Trophoblast cell (in vitro differentiated cells and primary cell): ENCODE data around the gene CCDC73.

Experiments
- DNase-seq, 2 donors: peaks; one replicate each; pipeline ENCODE4 v3.0.0-alpha.2; 2016
- H2AFZ ChIP-seq: 2 replicates; pipeline ENCODE4 v1.6.1; 2013; ENCODE audit warnings: low read length, moderate library complexity, mild to moderate bottlenecking; ENCODE audit not compliant: insufficient read depth, poor library complexity
- H2AK5ac ChIP-seq: 2 replicates; pipeline ENCODE4 v1.6.1; 2013; ENCODE audit warnings: mild to moderate bottlenecking, low read length
- H2BK120ac ChIP-seq: 2 replicates; pipeline ENCODE4 v1.6.1; 2013; ENCODE audit warnings: low read length, mild to moderate bottlenecking, moderate library complexity; ENCODE audit not compliant: insufficient read depth, poor library complexity
- H2BK12ac ChIP-seq: 2 replicates; pipeline ENCODE4 v1.6.1; 2013; ENCODE audit warnings: mild to moderate bottlenecking, low read length, moderate library complexity
- H2BK5ac ChIP-seq: 2 replicates; pipeline ENCODE4 v1.6.1; 2013; ENCODE audit warnings: low read length, low read depth, moderate library complexity, mild to moderate bottlenecking; ENCODE audit not compliant: poor library complexity
- H3K14ac ChIP-seq: 2 replicates; pipeline ENCODE4 v1.6.1; 2013; ENCODE audit warnings: mild to moderate bottlenecking, low read length
- H3K18ac ChIP-seq: 2 replicates; pipeline ENCODE4 v1.6.1; 2013; ENCODE audit warnings: mild to moderate bottlenecking, low read length
- H3K23ac ChIP-seq: 2 replicates; pipeline ENCODE4 v1.6.1; 2013; ENCODE audit warnings: low read length
- H3K27ac ChIP-seq: 2 replicates; pipeline ENCODE4 v1.5.1; 2013; ENCODE audit warnings: low read depth, mild to moderate bottlenecking, inconsistent platforms, low read length, moderate library complexity
- H3K27me3 ChIP-seq: 2 replicates; pipeline ENCODE4 v1.6.1; 2013; ENCODE audit warnings: inconsistent platforms, mild to moderate bottlenecking, low read length, moderate library complexity; ENCODE audit not compliant: insufficient read depth
- H3K36me3 ChIP-seq, 2 experiments: 1 replicate in 1 of 2; 2 replicates in 1 of 2; pipeline ENCODE4 v1.6.1; 2013; ENCODE audit warnings: low read length in 2 of 2, mild to moderate bottlenecking in 2 of 2, moderate library complexity in 1 of 2; ENCODE audit not compliant: insufficient read depth in 2 of 2, control insufficient read depth in 1 of 2
- H3K4ac ChIP-seq: 2 replicates; pipeline ENCODE4 v1.6.1; 2013; ENCODE audit warnings: low read depth, mild to moderate bottlenecking, low read length, moderate library complexity
- H3K4me1 ChIP-seq, 2 experiments: 1 replicate in 1 of 2; 2 replicates in 1 of 2; pipeline ENCODE4 v1.6.1; 2013; ENCODE audit warnings: low read length in 2 of 2, mild to moderate bottlenecking in 2 of 2, moderate library complexity in 1 of 2; ENCODE audit not compliant: insufficient read depth in 2 of 2, control insufficient read depth in 1 of 2
- H3K4me2 ChIP-seq: 2 replicates; pipeline ENCODE4 v1.6.1; 2013; ENCODE audit warnings: inconsistent platforms, mild to moderate bottlenecking, low read length, moderate library complexity
- H3K4me3 ChIP-seq: 2 replicates; pipeline ENCODE4 v1.5.1; 2013; ENCODE audit warnings: mild to moderate bottlenecking, low read depth, low read length, inconsistent platforms
- H3K79me1 ChIP-seq: one replicate; pipeline ENCODE4 v1.6.1; 2013; ENCODE audit warnings: low read length
- H3K79me2 ChIP-seq: 2 replicates; pipeline ENCODE4 v1.6.1; 2013; ENCODE audit warnings: low read length, mild to moderate bottlenecking; ENCODE audit not compliant: control insufficient read depth, insufficient read depth, poor library complexity
- H3K9ac ChIP-seq: 2 replicates; pipeline ENCODE4 v1.6.1; 2013; ENCODE audit warnings: mild to moderate bottlenecking, low read length
- H3K9me3 ChIP-seq: 2 replicates; pipeline ENCODE4 v1.6.1; 2013; ENCODE audit warnings: low read depth, mild to moderate bottlenecking, control low read depth, inconsistent platforms, low read length; ENCODE audit not compliant: insufficient read depth
- H4K12ac ChIP-seq: 2 replicates; pipeline ENCODE4 v1.6.1; 2013; ENCODE audit warnings: low read depth, mild to moderate bottlenecking, low read length, moderate library complexity
- H4K8ac ChIP-seq: 2 replicates; pipeline ENCODE4 v1.6.1; 2013; ENCODE audit warnings: low read depth, mild to moderate bottlenecking, low read length, moderate library complexity
- H4K91ac ChIP-seq: one replicate; pipeline ENCODE4 v1.6.1; 2013; ENCODE audit warnings: low read depth, mild to moderate bottlenecking, low read length, moderate library complexity
- WGBS: extraction: QIAGEN DNeasy Blood & Tissue Kit; methylation state at CpG from one replicate; pipeline ENCODE4 v1.1.7; 2013; ENCODE audit warnings: missing lambda C conversion rate; ENCODE audit not compliant: insufficient read length, insufficient coverage; ENCODE audit errors: extremely low coverage; 5-methylcytosine and 5-hydroxymethylcytosine counted together

Gene CCDC73

GRCh38 chr11:32641361-32641760, 153.1 kb downstream of the CCDC73 start:
- Histone ChIP-seq H3K18ac (no peak overlapping the region), H3K4me3 (no peak overlapping the region), H3K9me3 (no peaks in the 10 kb centered on the region), H3K36me3 (no peaks in the 10 kb centered on the region), H3K4me1 (no peaks in the 10 kb centered on the region), H4K8ac (no peak overlapping the region), H3K27me3 (no peaks in the 10 kb centered on the region), H3K14ac (no peak overlapping the region), H3K4ac (no peak overlapping the region), H2BK12ac (no peak overlapping the region), H3K79me1 (no peaks in the 10 kb centered on the region), H3K27ac (no peak overlapping the region), H3K4me2 (no peak overlapping the region), H3K79me2 (no peaks in the 10 kb centered on the region), H4K91ac (no peak overlapping the region), H2BK5ac (no peak overlapping the region), H3K9ac (no peak overlapping the region), H3K23ac (no peak overlapping the region), H4K12ac (no peak overlapping the region), H2AFZ (no peak overlapping the region), H2BK120ac (no peak overlapping the region), H2AK5ac (no peak overlapping the region)
- no peak for DNase-seq

DNA sequence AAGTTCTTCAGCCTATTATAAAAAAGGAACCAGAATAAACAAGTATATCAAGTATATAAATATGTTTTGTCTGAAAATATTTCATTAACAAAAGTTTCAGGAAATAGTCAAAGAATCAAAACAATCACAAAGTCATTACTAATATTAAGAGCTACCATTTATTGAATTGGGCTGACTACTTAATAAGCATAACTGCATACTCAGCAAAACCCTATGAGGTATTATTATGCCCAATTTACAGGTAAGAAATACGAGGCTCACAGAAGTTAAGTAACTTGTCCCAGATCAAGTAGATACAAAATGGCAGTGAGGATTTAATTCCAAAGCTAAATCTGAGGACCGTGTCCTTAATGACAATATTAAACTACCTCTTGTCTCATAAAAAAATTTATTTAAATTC, 158.6 kb downstream of the CCDC73 start:
- H3K9ac ChIP-seq, result no peak overlapping the region
- no peak overlapping the region for H4K91ac ChIP-seq
- H3K4me1 ChIP-seq, result no peaks in the 10 kb centered on the region
- H3K27ac ChIP-seq, result no peak overlapping the region
- no peak overlapping the region for H3K4me2 ChIP-seq
- H3K79me2 ChIP-seq, result no peaks in the 10 kb centered on the region
- H4K8ac ChIP-seq, result no peak overlapping the region
- H3K23ac ChIP-seq, result no peak overlapping the region
- H2BK120ac ChIP-seq, result no peak overlapping the region
- no peaks in the 10 kb centered on the region for H3K79me1 ChIP-seq
- H2AFZ ChIP-seq, result no peak overlapping the region
- no peak overlapping the region for H2AK5ac ChIP-seq
- no peak for DNase-seq
- no peaks in the 10 kb centered on the region for H3K9me3 ChIP-seq
- H2BK5ac ChIP-seq, result no peak overlapping the region
- no peaks in the 10 kb centered on the region for H3K27me3 ChIP-seq
- no peak overlapping the region for H3K4me3 ChIP-seq
- no peak overlapping the region for H2BK12ac ChIP-seq
- no CpG with 5 or more reads among the region's 2 CpGs for WGBS
- H4K12ac ChIP-seq, result no peak overlapping the region
- H3K4ac ChIP-seq, result no peak overlapping the region
- H3K36me3 ChIP-seq, result no peaks in the 10 kb centered on the region
- no peak overlapping the region for H3K18ac ChIP-seq
- no peak overlapping the region for H3K14ac ChIP-seq

DNA sequence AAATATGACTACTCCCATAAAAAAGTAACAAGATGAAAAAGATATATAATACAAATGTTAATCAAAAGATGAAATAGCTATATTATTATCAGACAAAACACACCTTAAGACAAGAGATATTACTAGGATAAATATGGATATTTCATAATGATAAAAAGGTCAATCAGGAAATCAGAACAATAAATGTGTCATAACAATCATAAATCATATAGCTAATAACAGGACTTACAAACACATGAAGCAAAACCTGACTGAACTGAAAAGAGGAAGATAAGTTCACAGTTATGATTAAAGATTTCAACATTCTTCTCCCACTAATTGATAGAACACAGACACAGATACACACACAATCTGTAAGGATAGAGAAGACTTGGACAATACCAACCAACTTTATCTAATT, 163.6 kb downstream of the CCDC73 start:
- Histone ChIP-seq H3K79me2 (no peaks in the 10 kb centered on the region), H3K9me3 (no peaks in the 10 kb centered on the region), H3K23ac (no peak overlapping the region), H3K27ac (no peak overlapping the region), H2AK5ac (no peak overlapping the region), H4K8ac (no peak overlapping the region), H3K27me3 (no peaks in the 10 kb centered on the region), H2BK120ac (no peak overlapping the region), H3K79me1 (no peaks in the 10 kb centered on the region), H4K91ac (no peak overlapping the region), H3K4me1 (no peaks in the 10 kb centered on the region), H2BK5ac (no peak overlapping the region), H3K18ac (no peak overlapping the region), H3K4me2 (no peak overlapping the region), H3K4ac (no peak overlapping the region), H3K9ac (no peak overlapping the region), H3K36me3 (no peaks in the 10 kb centered on the region), H3K14ac (no peak overlapping the region), H2AFZ (no peak overlapping the region), H4K12ac (no peak overlapping the region), H3K4me3 (no peak overlapping the region), H2BK12ac (no peak overlapping the region)
- no peak for DNase-seq

GRCh38 chr11:32616903-32617302, 177.6 kb downstream of the CCDC73 start:
- H4K12ac ChIP-seq, result no peak overlapping the region
- no peaks in the 10 kb centered on the region for H3K79me1 ChIP-seq
- no peaks in the 10 kb centered on the region for H3K9me3 ChIP-seq
- H4K8ac ChIP-seq, result no peak overlapping the region
- DNase-seq, result no peak
- no peak overlapping the region for H3K14ac ChIP-seq
- H4K91ac ChIP-seq, result no peak overlapping the region
- no peak overlapping the region for H2AFZ ChIP-seq
- H2AK5ac ChIP-seq, result no peak overlapping the region
- H2BK120ac ChIP-seq, result no peak overlapping the region
- no peaks in the 10 kb centered on the region for H3K79me2 ChIP-seq
- no peak overlapping the region for H3K18ac ChIP-seq
- no peak overlapping the region for H2BK5ac ChIP-seq
- WGBS, result no CpG with 5 or more reads among the region's 4 CpGs
- H2BK12ac ChIP-seq, result no peak overlapping the region
- H3K9ac ChIP-seq, result no peak overlapping the region
- no peaks in the 10 kb centered on the region for H3K27me3 ChIP-seq
- H3K23ac ChIP-seq, result no peak overlapping the region
- H3K4me2 ChIP-seq, result no peak overlapping the region
- no peak overlapping the region for H3K4ac ChIP-seq
- no peaks in the 10 kb centered on the region for H3K36me3 ChIP-seq
- H3K4me1 ChIP-seq, result no peaks in the 10 kb centered on the region
- no peak overlapping the region for H3K27ac ChIP-seq
- no peak overlapping the region for H3K4me3 ChIP-seq

DNA sequence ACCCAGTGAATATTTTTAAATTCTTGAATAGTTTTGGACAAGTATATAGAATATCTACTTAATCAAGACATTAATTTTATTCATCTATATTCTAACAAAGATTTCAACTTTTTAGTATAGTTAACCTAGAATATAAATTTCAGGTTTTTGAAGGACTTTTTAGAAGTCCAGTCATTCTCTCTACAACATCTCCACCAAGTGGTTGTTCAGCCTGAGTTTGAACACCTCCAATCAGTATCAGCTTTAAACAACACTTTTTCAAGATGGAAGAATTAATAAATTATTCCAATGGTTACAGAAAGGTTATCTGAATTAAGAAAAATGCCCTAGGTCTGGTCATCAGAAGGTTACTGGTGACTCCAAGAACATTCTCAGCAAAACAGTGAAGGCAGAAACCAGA, 179.0 kb downstream of the CCDC73 start:
- H3K36me3 ChIP-seq, result no peaks in the 10 kb centered on the region
- H3K79me2 ChIP-seq, result no peaks in the 10 kb centered on the region
- H4K8ac ChIP-seq, result no peak overlapping the region
- H4K12ac ChIP-seq, result no peak overlapping the region
- no peaks in the 10 kb centered on the region for H3K27me3 ChIP-seq
- no peak overlapping the region for H3K23ac ChIP-seq
- H3K4me1 ChIP-seq, result no peaks in the 10 kb centered on the region
- H3K4me2 ChIP-seq, result no peak overlapping the region
- H2AK5ac ChIP-seq, result no peak overlapping the region
- no peak overlapping the region for H3K18ac ChIP-seq
- no peak overlapping the region for H3K4ac ChIP-seq
- H2BK5ac ChIP-seq, result no peak overlapping the region
- no peak for DNase-seq
- no peak overlapping the region for H2BK120ac ChIP-seq
- no peaks in the 10 kb centered on the region for H3K9me3 ChIP-seq
- H2AFZ ChIP-seq, result no peak overlapping the region
- H3K27ac ChIP-seq, result no peak overlapping the region
- no peaks in the 10 kb centered on the region for H3K79me1 ChIP-seq
- no peak overlapping the region for H3K9ac ChIP-seq
- H3K4me3 ChIP-seq, result no peak overlapping the region
- H2BK12ac ChIP-seq, result no peak overlapping the region
- no peak overlapping the region for H3K14ac ChIP-seq
- no peak overlapping the region for H4K91ac ChIP-seq
